ENCODE measurements around the gene MMEL1.
"Not testable (repeated sequence)": the region's sequence is repeated elsewhere in the genome, so short reads cannot be mapped to it uniquely, and the experiment has no call there.

- TF ChIP-seq, protein P1, sequence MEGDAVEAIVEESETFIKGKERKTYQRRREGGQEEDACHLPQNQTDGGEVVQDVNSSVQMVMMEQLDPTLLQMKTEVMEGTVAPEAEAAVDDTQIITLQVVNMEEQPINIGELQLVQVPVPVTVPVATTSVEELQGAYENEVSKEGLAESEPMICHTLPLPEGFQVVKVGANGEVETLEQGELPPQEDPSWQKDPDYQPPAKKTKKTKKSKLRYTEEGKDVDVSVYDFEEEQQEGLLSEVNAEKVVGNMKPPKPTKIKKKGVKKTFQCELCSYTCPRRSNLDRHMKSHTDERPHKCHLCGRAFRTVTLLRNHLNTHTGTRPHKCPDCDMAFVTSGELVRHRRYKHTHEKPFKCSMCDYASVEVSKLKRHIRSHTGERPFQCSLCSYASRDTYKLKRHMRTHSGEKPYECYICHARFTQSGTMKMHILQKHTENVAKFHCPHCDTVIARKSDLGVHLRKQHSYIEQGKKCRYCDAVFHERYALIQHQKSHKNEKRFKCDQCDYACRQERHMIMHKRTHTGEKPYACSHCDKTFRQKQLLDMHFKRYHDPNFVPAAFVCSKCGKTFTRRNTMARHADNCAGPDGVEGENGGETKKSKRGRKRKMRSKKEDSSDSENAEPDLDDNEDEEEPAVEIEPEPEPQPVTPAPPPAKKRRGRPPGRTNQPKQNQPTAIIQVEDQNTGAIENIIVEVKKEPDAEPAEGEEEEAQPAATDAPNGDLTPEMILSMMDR (IDR thresholded peaks at IDR 0.05; ENCODE audit: insufficient read depth, low read length) = not testable (repeated sequence)
- not testable (repeated sequence) for TF ChIP-seq REST (IDR thresholded peaks at IDR 0.05; ENCODE audit: insufficient replicate concordance, low read depth); POLR2AphosphoS5 (IDR thresholded peaks at IDR 0.05; ENCODE audit: low read depth); GABPA (IDR thresholded peaks at IDR 0.05; ENCODE audit: low read depth)
Measured at GRCh38 chr1:2676726-2677125, 43.9 kb upstream of the MMEL1 start.
